SH-SY5Y (cell line): ENCODE results near the gene L1TD1.

Experiments
- GATA2 ChIP-seq: IDR thresholded peaks from 2 replicates; pipeline ENCODE4 v1.6.1; 2011; ENCODE audit warnings: mild to moderate bottlenecking, low read depth, low read length
- GATA3 ChIP-seq: IDR thresholded peaks from 2 replicates; pipeline ENCODE4 v1.6.1; 2011; ENCODE audit warnings: low read depth, mild to moderate bottlenecking, low read length, moderate library complexity

- TF ChIP-seq GATA3 (no peak), GATA2 (no peak)
Measured at GRCh38 chr1:62213075-62213914, 18.6 kb downstream of the L1TD1 start.
